ENCODE results near the gene ATP5ME.

The ATP5ME gene

DNA sequence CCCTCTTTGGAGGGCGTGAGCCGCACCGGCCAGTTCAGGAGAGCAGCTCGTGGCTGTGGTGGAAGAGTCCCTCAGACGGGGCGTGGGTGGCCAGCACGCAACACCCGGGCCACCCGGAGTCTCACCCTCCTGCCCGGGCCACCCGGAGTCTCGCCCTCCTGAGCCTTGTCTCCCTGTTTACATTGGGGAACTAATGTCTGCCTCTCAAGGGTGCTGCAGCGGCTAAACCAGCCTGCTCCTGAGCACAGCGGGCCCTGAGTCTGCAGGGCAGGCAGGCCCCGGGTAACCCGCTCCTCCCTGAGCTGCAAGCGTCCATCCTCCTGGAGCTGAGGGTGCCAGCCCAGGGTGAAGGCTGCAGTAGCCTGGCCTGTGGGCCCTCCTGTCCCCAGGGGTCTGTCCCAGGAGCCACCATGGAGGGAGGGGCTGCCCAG, 45.8 kb downstream of the ATP5ME start:
- no CpG with 5 or more reads among the region's 17 CpGs for WGBS (ENCODE audit: extremely low coverage, insufficient coverage, insufficient read length)
- H2BK120ac ChIP-seq (ENCODE audit: insufficient read depth, low read length, poor library complexity), result no peak overlapping the region
- no peak overlapping the region for H4K91ac ChIP-seq (ENCODE audit: low read depth, low read length)
- no peak overlapping the region for H3K18ac ChIP-seq (ENCODE audit: low read length)
- H4K8ac ChIP-seq (ENCODE audit: low read depth, low read length), result no peak overlapping the region
- no peaks in the 10 kb centered on the region for H3K27me3 ChIP-seq (ENCODE audit: insufficient read depth, low read length)
- H2AK5ac ChIP-seq (ENCODE audit: low read length), result no peak overlapping the region
- no peaks in the 10 kb centered on the region for H3K79me1 ChIP-seq (ENCODE audit: low read length)
- no peak overlapping the region for H2AFZ ChIP-seq (ENCODE audit: insufficient read depth, low read length, poor library complexity)
- H3K4me3 ChIP-seq (ENCODE audit: low read depth, low read length), result no peak overlapping the region
- peaks cover 6% of the 10 kb centered on the region in 2 experiments for H3K4me1 ChIP-seq (ENCODE audit: control insufficient read depth in 1 of 2, insufficient read depth in 2 of 2, low read length in 2 of 2)
- DNase-seq, result no peak
- no peak overlapping the region for H3K4ac ChIP-seq (ENCODE audit: low read depth, low read length)
- no peak overlapping the region for H2BK12ac ChIP-seq (ENCODE audit: low read length)
- no peaks in the 10 kb centered on the region for H3K79me2 ChIP-seq (ENCODE audit: control insufficient read depth, insufficient read depth, low read length, poor library complexity)
- no peaks in the 10 kb centered on the region for H3K36me3 ChIP-seq (ENCODE audit: control insufficient read depth in 1 of 2, insufficient read depth in 2 of 2, low read length in 2 of 2)
- no peak overlapping the region for H3K27ac ChIP-seq (ENCODE audit: low read depth, low read length)
- no peak overlapping the region for H3K14ac ChIP-seq (ENCODE audit: low read length)
- no peak overlapping the region for H2BK5ac ChIP-seq (ENCODE audit: low read depth, low read length, poor library complexity)
- peaks cover 21% of the 10 kb centered on the region for H3K9me3 ChIP-seq (ENCODE audit: insufficient read depth, low read depth, low read length)
- no peak overlapping the region for H3K4me2 ChIP-seq (ENCODE audit: low read length)
- no peak overlapping the region for H4K12ac ChIP-seq (ENCODE audit: low read depth, low read length)
- H3K9ac ChIP-seq (ENCODE audit: low read length), result no peak overlapping the region
- no peak overlapping the region for H3K23ac ChIP-seq (ENCODE audit: low read length)

GRCh38 chr4:627347-628125, 46.5 kb downstream of the ATP5ME start:
- H4K8ac ChIP-seq (ENCODE audit: low read depth, low read length), result no peak overlapping the region
- H3K9ac ChIP-seq (ENCODE audit: low read length), result no peak overlapping the region
- H3K4me1 ChIP-seq (ENCODE audit: control insufficient read depth in 1 of 2, insufficient read depth in 2 of 2, low read length in 2 of 2), result peaks cover 6% of the 10 kb centered on the region in 2 experiments
- H3K4me3 ChIP-seq (ENCODE audit: low read depth, low read length), result no peak overlapping the region
- no peak overlapping the region for H3K4ac ChIP-seq (ENCODE audit: low read depth, low read length)
- no peaks in the 10 kb centered on the region for H3K79me1 ChIP-seq (ENCODE audit: low read length)
- no peak overlapping the region for H4K12ac ChIP-seq (ENCODE audit: low read depth, low read length)
- H2AFZ ChIP-seq (ENCODE audit: insufficient read depth, low read length, poor library complexity), result no peak overlapping the region
- H3K36me3 ChIP-seq (ENCODE audit: control insufficient read depth in 1 of 2, insufficient read depth in 2 of 2, low read length in 2 of 2), result no peaks in the 10 kb centered on the region
- no peak overlapping the region for H3K27ac ChIP-seq (ENCODE audit: low read depth, low read length)
- no peaks in the 10 kb centered on the region for H3K79me2 ChIP-seq (ENCODE audit: control insufficient read depth, insufficient read depth, low read length, poor library complexity)
- no peak overlapping the region for H3K4me2 ChIP-seq (ENCODE audit: low read length)
- no peak overlapping the region for H3K23ac ChIP-seq (ENCODE audit: low read length)
- no peak overlapping the region for H2BK120ac ChIP-seq (ENCODE audit: insufficient read depth, low read length, poor library complexity)
- no CpG with 5 or more reads among the region's 15 CpGs for WGBS (ENCODE audit: extremely low coverage, insufficient coverage, insufficient read length)
- H3K9me3 ChIP-seq (ENCODE audit: insufficient read depth, low read depth, low read length), result peaks cover 13% of the 10 kb centered on the region
- no peak overlapping the region for H3K14ac ChIP-seq (ENCODE audit: low read length)
- no peaks in the 10 kb centered on the region for H3K27me3 ChIP-seq (ENCODE audit: insufficient read depth, low read length)
- H2AK5ac ChIP-seq (ENCODE audit: low read length), result no peak overlapping the region
- no peak overlapping the region for H2BK5ac ChIP-seq (ENCODE audit: low read depth, low read length, poor library complexity)
- no peak overlapping the region for H4K91ac ChIP-seq (ENCODE audit: low read depth, low read length)
- H3K18ac ChIP-seq (ENCODE audit: low read length), result no peak overlapping the region
- DNase-seq, result no peak
- no peak overlapping the region for H2BK12ac ChIP-seq (ENCODE audit: low read length)

- Histone ChIP-seq H4K12ac (ENCODE audit: low read depth, low read length) (no peak overlapping the region), H2AFZ (ENCODE audit: insufficient read depth, low read length, poor library complexity) (no peak overlapping the region), H2BK120ac (ENCODE audit: insufficient read depth, low read length, poor library complexity) (no peak overlapping the region), H3K79me2 (ENCODE audit: control insufficient read depth, insufficient read depth, low read length, poor library complexity) (no peaks in the 10 kb centered on the region), H3K4me1 (ENCODE audit: control insufficient read depth in 1 of 2, insufficient read depth in 2 of 2, low read length in 2 of 2) (peaks cover 6% of the 10 kb centered on the region in 2 experiments), H3K9me3 (ENCODE audit: insufficient read depth, low read depth, low read length) (peaks cover 3% of the 10 kb centered on the region), H4K91ac (ENCODE audit: low read depth, low read length) (no peak overlapping the region), H3K18ac (ENCODE audit: low read length) (no peak overlapping the region), H3K23ac (ENCODE audit: low read length) (no peak overlapping the region), H3K4me3 (ENCODE audit: low read depth, low read length) (no peak overlapping the region), H3K9ac (ENCODE audit: low read length) (no peak overlapping the region), H3K79me1 (ENCODE audit: low read length) (no peaks in the 10 kb centered on the region), H2BK12ac (ENCODE audit: low read length) (no peak overlapping the region), H2BK5ac (ENCODE audit: low read depth, low read length, poor library complexity) (no peak overlapping the region), H3K4ac (ENCODE audit: low read depth, low read length) (no peak overlapping the region), H3K4me2 (ENCODE audit: low read length) (no peak overlapping the region), H3K14ac (ENCODE audit: low read length) (no peak overlapping the region), H2AK5ac (ENCODE audit: low read length) (no peak overlapping the region), H3K27ac (ENCODE audit: low read depth, low read length) (no peak overlapping the region), H4K8ac (ENCODE audit: low read depth, low read length) (no peak overlapping the region), H3K27me3 (ENCODE audit: insufficient read depth, low read length) (no peaks in the 10 kb centered on the region), H3K36me3 (ENCODE audit: control insufficient read depth in 1 of 2, insufficient read depth in 2 of 2, low read length in 2 of 2) (no peaks in the 10 kb centered on the region)
- DNase-seq, result no peak
- WGBS (ENCODE audit: extremely low coverage, insufficient coverage, insufficient read length), result no CpG with 5 or more reads among the region's 20 CpGs
These were observed 47.6 kb downstream of the ATP5ME start for GRCh38 chr4:626201-627091.

DNA sequence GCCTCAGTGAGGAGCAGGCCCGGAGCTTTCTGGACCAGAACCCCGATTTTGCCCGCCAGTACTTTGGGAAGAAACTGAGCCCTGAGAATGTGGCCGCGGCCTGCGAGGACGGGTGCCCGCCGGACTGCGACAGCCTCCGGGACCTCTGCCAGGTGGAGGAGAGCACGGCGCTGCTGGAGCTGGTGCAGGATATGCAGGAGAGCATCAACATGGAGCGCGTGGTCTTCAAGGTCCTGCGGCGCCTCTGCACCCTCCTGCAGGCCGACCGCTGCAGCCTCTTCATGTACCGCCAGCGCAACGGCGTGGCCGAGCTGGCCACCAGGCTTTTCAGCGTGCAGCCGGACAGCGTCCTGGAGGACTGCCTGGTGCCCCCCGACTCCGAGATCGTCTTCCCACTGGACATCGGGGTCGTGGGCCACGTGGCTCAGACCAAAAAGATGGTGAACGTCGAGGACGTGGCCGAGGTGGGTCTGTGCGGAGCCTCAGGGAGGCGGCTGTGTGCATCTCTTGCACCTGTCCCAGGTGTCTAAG, 48.4 kb downstream of the ATP5ME start:
- Histone ChIP-seq H3K4me3 (ENCODE audit: low read depth, low read length) (no peak overlapping the region), H3K4me1 (ENCODE audit: control insufficient read depth in 1 of 2, insufficient read depth in 2 of 2, low read length in 2 of 2) (peaks cover 6% of the 10 kb centered on the region in 2 experiments), H4K12ac (ENCODE audit: low read depth, low read length) (no peak overlapping the region), H2AFZ (ENCODE audit: insufficient read depth, low read length, poor library complexity) (no peak overlapping the region), H3K23ac (ENCODE audit: low read length) (no peak overlapping the region), H4K8ac (ENCODE audit: low read depth, low read length) (no peak overlapping the region), H3K14ac (ENCODE audit: low read length) (no peak overlapping the region), H4K91ac (ENCODE audit: low read depth, low read length) (no peak overlapping the region), H3K9ac (ENCODE audit: low read length) (no peak overlapping the region), H3K9me3 (ENCODE audit: insufficient read depth, low read depth, low read length) (no peaks in the 10 kb centered on the region), H3K27ac (ENCODE audit: low read depth, low read length) (no peak overlapping the region), H2BK120ac (ENCODE audit: insufficient read depth, low read length, poor library complexity) (no peak overlapping the region), H3K18ac (ENCODE audit: low read length) (no peak overlapping the region), H2AK5ac (ENCODE audit: low read length) (no peak overlapping the region), H2BK5ac (ENCODE audit: low read depth, low read length, poor library complexity) (no peak overlapping the region), H3K4me2 (ENCODE audit: low read length) (no peak overlapping the region), H3K79me1 (ENCODE audit: low read length) (no peaks in the 10 kb centered on the region), H3K4ac (ENCODE audit: low read depth, low read length) (no peak overlapping the region), H3K36me3 (ENCODE audit: control insufficient read depth in 1 of 2, insufficient read depth in 2 of 2, low read length in 2 of 2) (no peaks in the 10 kb centered on the region), H3K79me2 (ENCODE audit: control insufficient read depth, insufficient read depth, low read length, poor library complexity) (no peaks in the 10 kb centered on the region), H3K27me3 (ENCODE audit: insufficient read depth, low read length) (no peaks in the 10 kb centered on the region), H2BK12ac (ENCODE audit: low read length) (no peak overlapping the region)
- DNase-seq, result no peak
- WGBS (ENCODE audit: extremely low coverage, insufficient coverage, insufficient read length), result no CpG with 5 or more reads among the region's 39 CpGs

All from trophoblast cell (in vitro differentiated cells and primary cell).